Muscle layer of duodenum (tissue), 2 donors: Measurements from ENCODE around the gene PTPRN2.
"Not testable (repeated sequence)": the region's sequence is repeated elsewhere in the genome, so short reads cannot be mapped to it uniquely, and the experiment has no call there.

ENCODE experiments used
- H3K27ac ChIP-seq: one replicate; pipeline ENCODE4 v1.7.0; 2013; ENCODE audit warnings: mild to moderate bottlenecking, low read length
- H3K27me3 ChIP-seq: one replicate; pipeline ENCODE4 v1.7.0; 2013; ENCODE audit warnings: low read depth, mild to moderate bottlenecking, control low read depth, low read length
- H3K36me3 ChIP-seq, 2 donors: one replicate each; pipeline ENCODE4 v1.7.0; 2013; ENCODE audit warnings: low read length in 2 of 2, control low read depth in 1 of 2, mild to moderate bottlenecking in 1 of 2; ENCODE audit not compliant: insufficient read depth in 2 of 2, control insufficient read depth in 1 of 2
- H3K4me1 ChIP-seq, 2 donors: one replicate each; pipeline ENCODE4 v1.7.0; 2013; ENCODE audit warnings: low read length in 2 of 2, mild to moderate bottlenecking in 2 of 2, control low read depth in 1 of 2, moderate library complexity in 1 of 2; ENCODE audit not compliant: insufficient read depth in 2 of 2, control insufficient read depth in 1 of 2
- H3K4me3 ChIP-seq, 2 donors: one replicate each; pipeline ENCODE4 v1.7.0; 2013; ENCODE audit warnings: low read length in 2 of 2, low read depth in 1 of 2, mild to moderate bottlenecking in 1 of 2
- H3K9me3 ChIP-seq, 2 donors: one replicate each; pipeline ENCODE4 v1.7.0; 2013; ENCODE audit warnings: low read length in 2 of 2, control low read depth in 1 of 2, mild to moderate bottlenecking in 1 of 2; ENCODE audit not compliant: control insufficient read depth in 1 of 2
- donor health status: healthy.

PTPRN2 gene

DNA sequence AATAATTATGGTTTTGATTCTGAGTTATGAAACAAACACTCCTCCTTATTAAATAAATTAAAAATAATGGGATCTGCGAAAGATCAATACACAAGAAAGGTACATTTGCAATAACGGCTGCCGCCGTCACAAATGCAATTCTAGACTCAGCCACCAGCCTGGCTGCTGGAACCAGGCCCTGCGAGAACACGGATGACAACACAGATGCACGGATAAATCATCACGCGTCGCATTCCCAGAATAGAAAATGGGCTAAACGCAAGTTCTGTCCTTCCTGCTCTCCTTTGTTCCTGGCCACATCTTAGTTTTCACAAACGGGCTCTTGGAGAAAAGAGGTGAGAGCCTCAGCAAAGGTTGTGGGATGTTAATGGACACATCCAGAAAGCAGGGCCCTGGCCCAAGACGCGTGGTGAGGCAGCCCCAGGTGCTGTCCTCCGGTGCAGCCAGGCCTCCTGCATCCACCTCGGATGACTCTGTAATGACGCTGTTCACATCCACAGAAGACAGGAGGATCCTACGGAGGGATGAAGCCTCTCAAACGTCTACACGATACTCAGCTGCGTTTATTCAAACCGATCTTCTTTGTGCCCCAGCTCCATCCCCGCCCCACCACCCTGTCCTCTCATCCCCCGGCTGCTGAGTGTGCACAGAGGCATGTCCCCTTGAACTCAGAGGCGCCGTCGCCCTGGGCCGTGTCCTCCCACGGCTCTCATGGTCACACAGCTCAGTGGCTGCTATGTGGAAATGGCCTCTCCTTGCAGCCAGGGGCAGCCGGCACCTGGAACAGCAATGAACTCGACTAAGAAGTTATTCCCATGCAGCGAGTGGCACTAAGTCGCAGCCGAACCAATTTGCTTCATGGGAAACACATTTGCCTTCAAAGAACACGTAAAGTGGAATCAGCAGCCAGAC lies 197.9 kb downstream of the PTPRN2 start:
- Histone ChIP-seq H3K4me1 (no peaks in the 10 kb centered on the region), H3K27me3 (peaks cover 6% of the 10 kb centered on the region), H3K27ac (no peak overlapping the region), H3K36me3 (no peaks in the 10 kb centered on the region), H3K9me3 (no peaks in the 10 kb centered on the region), H3K4me3 (no peak overlapping the region)

DNA sequence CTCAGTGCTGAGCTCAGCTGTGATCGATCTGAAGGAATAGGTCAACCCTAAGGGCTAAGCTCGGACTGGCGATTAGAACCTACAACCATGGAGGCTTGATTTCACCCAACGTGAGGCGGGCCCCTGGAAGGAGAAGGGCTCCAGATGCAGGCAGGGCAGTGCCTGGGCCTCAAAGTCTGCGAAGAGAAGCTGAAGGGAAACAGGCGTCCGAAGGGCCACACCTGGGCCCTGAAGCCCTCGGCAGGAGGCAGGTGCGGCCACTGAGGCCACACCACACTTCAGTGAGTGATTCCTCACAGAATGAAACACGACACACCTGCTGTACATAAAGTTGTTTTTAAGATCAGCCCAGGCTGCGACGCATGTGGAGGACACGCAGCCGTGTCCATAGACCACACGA lies 198.7 kb downstream of the PTPRN2 start:
- no peaks in the 10 kb centered on the region for H3K4me1 ChIP-seq
- H3K27me3 ChIP-seq: peaks cover 6% of the 10 kb centered on the region
- H3K4me3 ChIP-seq: no peak overlapping the region
- H3K27ac ChIP-seq: no peak overlapping the region
- no peaks in the 10 kb centered on the region for H3K36me3 ChIP-seq
- H3K9me3 ChIP-seq: no peaks in the 10 kb centered on the region

DNA sequence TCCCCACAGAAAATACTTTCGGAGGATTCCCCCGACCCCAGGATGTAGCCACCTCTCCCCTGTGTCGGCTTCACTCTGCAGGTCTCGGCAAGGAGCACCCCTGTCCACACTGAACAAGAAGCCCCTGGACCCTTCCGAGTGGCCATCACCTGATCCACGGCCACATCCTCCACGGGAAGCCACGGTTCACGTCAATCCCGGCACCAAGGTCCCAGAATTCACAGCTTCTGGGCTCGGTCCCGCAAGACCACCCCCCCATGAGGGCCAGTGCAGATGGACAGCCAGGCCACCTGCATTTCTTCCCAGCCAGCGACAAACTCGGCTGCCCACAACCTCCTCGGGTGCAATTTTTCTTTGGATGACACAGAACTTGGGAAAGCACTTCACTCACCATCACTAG lies 199.6 kb downstream of the PTPRN2 start:
- Histone ChIP-seq H3K27ac (no peak overlapping the region), H3K4me3 (no peak overlapping the region), H3K27me3 (peaks cover 6% of the 10 kb centered on the region), H3K4me1 (no peaks in the 10 kb centered on the region), H3K36me3 (no peaks in the 10 kb centered on the region), H3K9me3 (no peaks in the 10 kb centered on the region)

DNA sequence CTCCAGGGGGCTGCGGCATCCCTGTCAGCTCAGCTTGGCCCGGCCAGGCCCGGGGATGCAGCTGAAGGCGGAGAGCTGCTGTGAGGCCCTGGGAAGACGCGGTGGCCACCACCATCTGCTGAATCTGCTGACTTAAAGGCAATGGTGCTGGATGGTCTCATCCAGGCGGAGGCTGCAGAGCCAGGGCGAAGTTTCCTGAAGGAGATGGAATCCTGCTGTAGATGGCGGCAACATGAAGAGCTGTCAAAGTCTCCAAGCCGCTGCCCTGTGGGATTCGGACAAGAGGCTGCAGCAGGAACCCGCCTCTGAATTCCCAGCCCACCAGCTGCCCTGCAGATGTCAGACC lies 200.1 kb downstream of the PTPRN2 start:
- no peak overlapping the region for H3K27ac ChIP-seq
- no peaks in the 10 kb centered on the region for H3K36me3 ChIP-seq
- H3K4me1 ChIP-seq: no peaks in the 10 kb centered on the region
- peaks cover 6% of the 10 kb centered on the region for H3K27me3 ChIP-seq
- H3K4me3 ChIP-seq: no peak overlapping the region
- no peaks in the 10 kb centered on the region for H3K9me3 ChIP-seq

GRCh38 chr7:158386866-158387545 lies 200.6 kb downstream of the PTPRN2 start:
- Histone ChIP-seq H3K27ac (no peak overlapping the region), H3K36me3 (no peaks in the 10 kb centered on the region), H3K27me3 (peaks cover 6% of the 10 kb centered on the region), H3K4me3 (no peak overlapping the region), H3K4me1 (no peaks in the 10 kb centered on the region), H3K9me3 (no peaks in the 10 kb centered on the region)

- Histone ChIP-seq H3K27ac (no peak overlapping the region), H3K9me3 (no peaks in the 10 kb centered on the region), H3K27me3 (peaks cover 6% of the 10 kb centered on the region), H3K4me3 (no peak overlapping the region), H3K36me3 (no peaks in the 10 kb centered on the region), H3K4me1 (no peaks in the 10 kb centered on the region)
Observed at GRCh38 chr7:158386355-158386618, 201.3 kb downstream of the PTPRN2 start.

GRCh38 chr7:158385496-158386354 lies 201.9 kb downstream of the PTPRN2 start:
- not testable (repeated sequence) for H3K36me3 ChIP-seq, H3K27me3 ChIP-seq, H3K9me3 ChIP-seq, H3K4me1 ChIP-seq, H3K27ac ChIP-seq, H3K4me3 ChIP-seq

DNA sequence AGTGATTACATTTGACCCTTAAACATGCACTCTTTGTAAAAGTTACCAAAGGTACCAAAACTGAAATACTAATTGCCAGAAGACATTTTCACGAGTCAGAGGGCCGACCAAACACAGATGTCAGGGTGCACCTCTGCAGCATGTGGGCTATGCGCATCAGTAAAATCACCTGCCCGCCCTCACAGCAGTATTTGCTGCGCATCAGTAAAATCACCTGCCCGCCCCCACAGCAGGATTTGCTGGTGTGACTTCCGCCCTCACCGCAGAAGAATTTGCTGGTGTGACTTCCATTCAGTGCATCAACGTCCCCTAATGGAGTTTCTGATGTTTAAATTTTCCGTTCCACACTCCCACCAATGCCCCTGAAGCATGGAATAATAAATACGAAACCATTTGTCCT lies 202.9 kb downstream of the PTPRN2 start:
- H3K27me3 ChIP-seq: peaks cover 6% of the 10 kb centered on the region
- no peaks in the 10 kb centered on the region for H3K4me1 ChIP-seq
- H3K9me3 ChIP-seq: no peaks in the 10 kb centered on the region
- no peak overlapping the region for H3K27ac ChIP-seq
- no peaks in the 10 kb centered on the region for H3K36me3 ChIP-seq
- no peak overlapping the region for H3K4me3 ChIP-seq

- Histone ChIP-seq H3K27ac (no peak overlapping the region), H3K36me3 (no peaks in the 10 kb centered on the region), H3K4me3 (no peak overlapping the region), H3K27me3 (peaks cover 6% of the 10 kb centered on the region), H3K4me1 (no peaks in the 10 kb centered on the region), H3K9me3 (no peaks in the 10 kb centered on the region)
Observed at GRCh38 chr7:158383665-158384064, 204.0 kb downstream of the PTPRN2 start.

GRCh38 chr7:158382363-158383254 lies 205.0 kb downstream of the PTPRN2 start:
- Histone ChIP-seq H3K27ac (no peak overlapping the region), H3K9me3 (no peaks in the 10 kb centered on the region), H3K4me1 (no peaks in the 10 kb centered on the region), H3K4me3 (no peak overlapping the region), H3K27me3 (peaks cover 6% of the 10 kb centered on the region), H3K36me3 (no peaks in the 10 kb centered on the region)

DNA sequence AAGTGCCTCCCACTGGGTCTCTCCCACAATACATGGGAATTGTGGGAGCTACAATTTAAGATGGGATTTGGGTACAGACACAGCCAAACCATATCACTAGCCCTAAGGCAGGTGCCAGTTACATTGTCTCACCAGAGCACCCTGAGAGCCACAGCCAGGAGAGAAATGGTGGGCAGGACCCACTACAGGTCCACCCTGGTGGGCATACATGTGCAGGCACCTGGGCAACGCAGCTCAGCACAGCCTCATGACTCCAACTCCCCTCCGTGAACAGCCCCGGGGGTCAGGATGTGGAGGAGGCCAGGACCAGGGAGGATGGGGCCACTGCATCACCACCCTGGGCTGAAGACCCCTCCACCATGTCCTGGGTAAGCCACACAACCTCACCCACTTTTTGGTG lies 205.7 kb downstream of the PTPRN2 start:
- no peaks in the 10 kb centered on the region for H3K4me1 ChIP-seq
- H3K27ac ChIP-seq: no peak overlapping the region
- no peaks in the 10 kb centered on the region for H3K36me3 ChIP-seq
- no peaks in the 10 kb centered on the region for H3K9me3 ChIP-seq
- H3K27me3 ChIP-seq: peaks cover 2% of the 10 kb centered on the region
- no peak overlapping the region for H3K4me3 ChIP-seq
